HG02938 (cell line): Measurements from ENCODE around the gene PRKCB.

Experiments used
- ATAC-seq: cut with Tn5 transposase; IDR thresholded peaks from one replicate; pipeline ENCODE4 v1.9.1; 2021; ENCODE audit warnings: mild to moderate bottlenecking, moderate library complexity; ENCODE audit not compliant: unreplicated experiment

PRKCB gene

DNA sequence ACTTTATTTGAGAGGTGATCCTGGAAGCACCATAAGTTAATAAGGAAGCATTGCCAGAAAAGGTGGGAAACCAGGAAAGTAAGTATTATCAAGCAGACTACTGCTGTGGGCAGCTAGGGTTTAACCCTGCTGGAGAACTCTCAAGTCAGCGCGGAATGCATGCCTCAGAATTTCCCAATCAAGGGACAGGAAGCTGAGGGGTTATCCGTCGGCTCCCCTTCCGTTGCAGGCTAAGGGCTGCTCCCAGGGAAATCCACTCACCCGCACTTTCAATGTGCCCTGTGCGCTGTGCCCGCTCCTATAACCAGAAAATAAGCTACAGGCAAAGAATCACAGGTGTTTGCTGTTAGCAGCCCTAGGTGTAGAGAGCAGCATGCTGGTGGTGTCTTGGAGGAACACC lies 281.9 kb downstream of the PRKCB start:
- ATAC-seq, result no peak

DNA sequence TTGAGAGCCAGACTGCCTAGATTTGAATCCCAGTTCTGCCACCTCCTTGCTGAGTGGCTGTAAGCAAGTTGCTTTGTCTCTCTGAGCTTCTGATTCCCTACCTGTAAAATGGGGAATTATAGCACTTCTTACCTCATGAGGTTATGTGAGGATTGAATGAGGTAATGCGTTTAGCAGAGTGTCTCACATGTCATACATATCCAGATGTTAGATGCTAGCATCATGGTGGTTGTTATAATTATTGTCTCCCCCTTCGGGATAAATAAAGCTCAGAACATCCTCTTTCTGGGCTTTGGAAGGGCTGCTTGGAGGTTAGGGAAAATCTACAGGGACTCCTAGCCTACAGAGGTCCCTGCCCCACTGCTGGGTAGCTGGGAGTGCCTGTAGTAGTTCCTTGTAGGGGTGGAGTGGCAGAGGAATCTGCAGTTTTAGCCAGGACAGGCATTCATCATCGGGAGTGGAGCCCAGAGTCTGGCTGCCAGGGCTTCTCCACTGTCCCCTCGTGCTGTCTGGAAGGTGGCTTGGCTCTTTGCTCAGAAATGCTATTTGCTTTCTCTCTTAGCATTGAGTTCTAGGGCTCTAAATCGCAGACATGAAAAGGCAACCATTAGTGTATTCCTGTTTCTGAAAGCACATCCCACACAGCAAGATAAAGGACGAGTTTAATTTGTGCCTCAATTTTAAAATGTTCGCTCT lies 282.5 kb downstream of the PRKCB start:
- ATAC-seq, result no peak

DNA sequence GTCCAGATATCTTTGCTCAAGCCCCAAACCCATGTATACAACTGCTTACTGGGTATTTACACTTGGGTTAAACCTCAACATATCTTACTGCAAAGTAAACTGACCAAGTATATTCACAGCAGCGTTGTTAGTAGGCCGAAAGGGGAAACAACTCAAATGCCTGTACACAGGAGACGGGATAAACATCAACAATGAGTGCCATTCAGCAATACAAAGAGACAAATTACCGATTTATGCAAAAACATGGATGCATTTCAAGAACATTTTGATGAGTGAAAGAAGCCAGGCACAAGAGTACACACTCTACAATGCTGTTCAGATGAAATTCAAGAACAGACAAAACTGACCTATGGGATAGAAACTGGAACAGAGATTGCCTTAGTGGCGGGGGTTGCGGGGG lies 284.0 kb downstream of the PRKCB start:
- no peak for ATAC-seq

- no peak for ATAC-seq
Observed at GRCh38 chr16:24123275-24123674, 287.5 kb downstream of the PRKCB start.

- ATAC-seq, result no peak
Observed at GRCh38 chr16:24124291-24124690, 288.5 kb downstream of the PRKCB start.

- ATAC-seq, result no peak
Observed at GRCh38 chr16:24125214-24125613, 289.4 kb downstream of the PRKCB start.

DNA sequence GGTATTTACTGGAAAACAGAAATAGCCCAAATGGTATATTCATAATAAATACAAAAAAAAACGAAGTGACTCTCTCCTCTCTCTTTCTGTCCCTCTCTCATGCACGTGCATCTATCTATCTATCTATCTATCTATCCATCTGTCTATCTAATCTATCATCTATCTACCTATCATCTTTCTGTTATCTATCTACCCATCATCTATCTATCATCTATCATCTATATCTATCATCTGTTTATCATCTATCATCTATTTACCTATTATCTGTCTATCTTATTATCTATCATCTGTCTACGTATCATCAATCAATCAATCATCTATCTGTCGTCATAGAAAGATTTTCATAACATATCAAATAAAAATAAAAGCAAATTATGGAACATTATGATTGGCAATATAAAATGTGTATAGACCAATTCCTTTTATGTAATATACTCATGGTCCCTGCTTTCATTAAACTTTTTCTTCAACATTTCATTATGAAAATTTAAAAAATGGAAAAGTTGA lies 293.7 kb downstream of the PRKCB start:
- no peak for ATAC-seq

DNA sequence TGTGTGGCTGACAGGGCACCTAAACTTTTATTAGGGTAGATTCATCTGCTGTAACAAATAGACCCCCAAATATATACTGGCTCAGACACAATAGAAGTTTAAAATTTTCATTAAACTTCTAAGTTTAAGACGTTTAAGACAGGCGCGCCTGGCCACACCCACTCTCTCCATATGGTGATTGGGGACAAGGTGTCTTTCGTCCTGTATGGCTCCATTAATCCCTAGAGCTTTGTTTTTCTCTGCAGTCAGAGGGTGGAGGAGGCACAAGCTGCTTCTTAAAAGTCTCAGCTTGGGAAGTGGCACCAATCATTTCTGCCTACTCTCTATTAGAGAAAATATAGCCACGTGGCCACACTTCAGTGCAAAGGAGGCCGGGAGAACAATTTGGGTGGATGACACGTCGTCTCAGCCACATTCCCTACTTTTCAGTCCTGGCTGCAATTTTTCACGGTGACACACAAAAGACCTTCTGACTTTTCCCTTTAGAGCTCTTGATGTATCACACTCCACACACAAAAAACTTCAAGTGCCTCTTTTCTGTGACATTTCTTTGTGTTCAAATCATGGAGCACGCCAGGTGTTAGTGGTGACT lies 294.8 kb downstream of the PRKCB start:
- no peak for ATAC-seq

DNA sequence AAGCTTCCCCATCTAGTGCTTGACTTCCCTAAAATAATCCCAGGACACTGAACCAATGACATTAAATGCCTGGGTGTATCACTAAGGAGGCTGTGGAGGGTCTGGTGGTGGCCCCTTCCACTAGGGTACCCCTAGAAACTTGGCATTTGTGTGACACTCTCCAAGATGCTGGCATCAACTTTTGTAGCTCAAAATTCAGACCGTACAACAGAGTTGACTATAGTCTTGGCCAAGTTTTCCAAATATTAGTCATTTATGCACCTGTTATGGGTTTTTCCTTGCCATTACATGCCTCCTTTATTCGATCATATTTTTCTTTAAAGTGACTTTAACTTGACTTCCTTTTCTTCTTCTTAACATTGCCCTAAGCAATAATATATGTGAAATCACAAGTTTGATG lies 295.5 kb downstream of the PRKCB start:
- no peak for ATAC-seq

- no peak for ATAC-seq
Observed at GRCh38 chr16:24132048-24132796, 296.4 kb downstream of the PRKCB start.

DNA sequence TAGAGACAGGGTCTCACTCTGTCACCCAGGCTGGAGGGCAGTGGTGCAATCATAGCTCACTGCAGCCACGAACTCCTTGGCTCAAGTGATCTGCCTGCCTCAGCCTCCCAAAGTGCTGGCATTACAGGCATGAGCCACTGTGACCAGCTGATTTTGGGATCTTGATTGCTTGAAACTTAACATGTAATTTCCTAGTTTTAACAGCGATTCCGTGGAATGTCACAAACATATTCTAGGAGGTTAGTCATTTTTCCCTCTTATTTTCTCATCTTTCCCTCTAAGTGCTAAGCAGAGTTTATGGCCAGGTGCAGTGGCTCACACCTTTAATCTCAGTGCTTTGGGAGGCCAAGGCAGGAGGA lies 297.0 kb downstream of the PRKCB start:
- ATAC-seq, result no peak

DNA sequence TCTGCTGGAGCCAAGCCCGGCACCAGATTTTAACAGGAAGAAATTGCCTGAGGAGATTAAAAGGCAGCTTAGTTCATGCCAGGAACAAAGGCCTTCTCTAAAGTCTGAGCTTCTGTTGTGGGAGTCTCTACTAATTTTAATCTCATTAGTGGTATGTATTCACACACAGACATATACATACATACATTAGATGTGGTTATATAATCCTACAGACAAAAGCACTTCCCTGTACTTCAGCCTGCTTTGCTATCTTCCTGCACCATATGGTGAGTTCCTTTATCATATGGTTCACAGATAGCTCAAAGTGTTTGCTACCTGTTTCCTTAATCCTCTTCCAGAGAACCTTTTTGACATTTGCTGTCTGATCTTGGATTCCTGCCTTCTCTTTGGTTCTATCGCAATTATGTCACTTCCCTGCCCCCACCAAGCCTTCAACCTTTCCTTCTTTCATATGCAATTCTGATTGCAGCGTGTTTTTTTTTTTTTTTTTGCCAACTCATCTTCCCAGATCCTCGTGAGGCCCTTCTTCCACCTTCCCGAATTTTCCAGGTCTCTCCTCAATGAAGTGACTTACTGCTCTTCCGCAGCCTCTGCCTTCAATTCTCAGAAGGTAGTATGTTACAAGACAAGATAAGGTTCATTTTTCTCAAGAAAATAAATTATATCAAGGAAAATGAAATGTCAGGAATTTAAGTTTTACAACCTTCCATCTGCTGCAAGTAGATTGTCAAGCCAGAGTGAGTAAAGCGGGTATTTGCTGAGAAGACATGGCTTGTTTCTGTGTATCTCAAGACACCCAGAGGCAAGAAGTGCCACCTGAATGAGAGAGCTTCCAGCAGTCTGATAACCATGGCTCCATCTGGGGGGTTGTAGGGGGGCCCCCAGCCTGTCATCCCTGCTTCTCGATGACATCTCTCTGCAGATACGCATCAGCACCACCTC lies 300.1 kb downstream of the PRKCB start:
- no peak for ATAC-seq

DNA sequence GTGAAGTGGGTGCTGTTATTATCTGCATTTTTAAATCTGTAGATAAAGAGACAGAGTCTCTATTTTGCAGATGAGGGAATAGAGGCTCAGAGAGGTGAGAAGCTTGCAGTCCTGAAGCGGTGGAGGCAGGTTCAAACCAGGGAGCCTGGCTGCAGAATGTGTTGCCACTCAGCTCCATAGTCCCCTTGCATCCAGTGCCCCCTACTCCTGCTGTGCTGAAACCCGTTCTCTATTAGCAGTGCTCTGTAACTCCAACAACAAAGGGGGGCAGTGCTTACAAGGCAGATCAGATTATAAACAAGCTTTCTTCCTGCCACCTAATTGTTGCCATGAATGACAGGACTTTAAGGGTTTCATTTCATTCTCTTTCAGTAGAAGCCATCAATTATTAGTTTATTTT lies 302.2 kb downstream of the PRKCB start:
- no peak for ATAC-seq

GRCh38 chr16:24138575-24138974 lies 302.8 kb downstream of the PRKCB start:
- no peak for ATAC-seq

GRCh38 chr16:24139282-24139681 lies 303.5 kb downstream of the PRKCB start:
- ATAC-seq, result no peak

GRCh38 chr16:24140730-24141129 lies 304.9 kb downstream of the PRKCB start:
- ATAC-seq, result no peak

GRCh38 chr16:24141466-24141865 lies 305.7 kb downstream of the PRKCB start:
- no peak for ATAC-seq

DNA sequence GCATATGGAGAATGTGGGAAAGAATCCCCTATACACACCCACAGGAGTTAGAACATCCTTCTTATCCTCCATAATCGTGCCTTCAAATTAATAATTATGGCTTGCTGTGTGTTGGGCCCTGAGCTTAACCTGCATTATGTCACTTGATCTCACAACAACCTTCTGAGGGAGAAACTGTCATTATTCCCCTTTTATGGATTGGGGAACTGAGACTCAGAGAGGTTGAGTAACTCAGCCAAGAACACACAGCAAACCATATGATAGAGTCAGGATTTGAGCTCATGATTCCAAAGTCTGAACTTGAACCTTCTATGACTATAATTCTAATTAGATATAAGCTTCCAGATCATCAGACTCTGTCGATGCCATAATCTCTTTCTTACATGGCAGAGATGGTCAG lies 306.1 kb downstream of the PRKCB start:
- ATAC-seq, result no peak

DNA sequence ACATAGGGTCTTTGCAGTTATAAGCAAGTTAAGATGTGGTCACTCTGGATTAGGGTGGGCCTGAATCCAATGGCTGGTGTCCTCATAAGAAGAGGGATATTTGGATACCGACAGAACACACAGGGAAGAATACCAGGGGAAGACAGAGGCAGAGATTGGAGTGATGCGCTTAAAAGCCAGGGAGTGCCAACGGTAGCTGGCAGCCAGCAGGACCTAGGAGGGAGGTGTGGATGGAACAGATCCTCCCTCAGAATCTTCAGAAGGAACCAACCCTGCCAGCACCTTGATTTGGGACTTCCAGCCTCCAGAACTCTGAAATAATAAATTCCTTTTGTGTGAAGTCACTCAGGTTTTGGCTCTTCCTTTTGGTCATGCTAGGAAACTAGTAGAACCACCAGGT lies 310.1 kb downstream of the PRKCB start:
- no peak for ATAC-seq

DNA sequence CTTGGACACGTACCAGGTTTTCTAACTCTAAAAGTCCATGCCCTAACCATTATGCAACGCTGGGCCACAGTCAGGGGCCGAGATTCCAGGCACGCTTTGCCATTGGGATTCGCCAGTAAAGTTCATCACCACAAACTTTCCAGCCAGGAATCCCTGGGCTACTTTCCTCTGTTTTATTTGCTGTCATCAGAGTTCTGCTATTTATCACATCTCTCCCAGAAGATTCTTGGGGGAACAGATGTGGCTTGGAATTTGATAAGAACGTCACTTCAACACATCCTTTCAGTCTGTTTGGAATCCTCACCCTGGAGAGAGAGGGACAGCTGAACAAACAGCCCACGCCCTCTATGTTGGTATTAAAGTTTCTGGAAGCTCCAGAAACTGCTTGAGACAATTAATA lies 310.7 kb downstream of the PRKCB start:
- no peak for ATAC-seq

DNA sequence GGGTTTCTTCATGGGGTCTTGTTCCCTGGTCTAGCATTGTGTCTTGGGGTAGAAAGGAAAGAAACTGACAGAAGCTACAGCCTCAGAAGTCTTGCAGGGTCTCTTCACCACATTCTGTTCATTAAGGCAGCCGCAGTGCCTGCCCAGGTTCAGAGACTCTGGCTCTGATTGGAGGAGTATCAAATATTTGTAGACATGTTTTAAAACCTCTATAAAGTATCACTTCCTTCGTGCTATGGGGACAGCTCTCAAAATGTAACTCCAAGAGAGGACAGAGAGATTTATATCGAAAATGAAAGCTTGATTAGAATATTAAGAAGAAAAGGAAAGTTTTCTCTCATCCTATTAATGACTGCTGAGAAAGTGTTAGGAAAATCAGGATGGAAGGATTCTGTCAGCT lies 313.3 kb downstream of the PRKCB start:
- ATAC-seq, result no peak
